B cell (primary cell): ENCODE results near the gene DNAH8. TPM values are rescaled to one million over a fixed set of nuclear protein-coding genes. Genes with fewer than 3 reads are reported as not detected.

Experiments used
- ATAC-seq: fragments of 200-7000 bp; cut with Tn5 transposase; one replicate; pipeline ENCODE4 v1.10.0; 2021; ENCODE audit warnings: low read depth, mild to moderate bottlenecking, moderate number of reproducible peaks, moderate library complexity
- CTCF ChIA-PET: fragments of 350-600 bp; sonication (Branson Sonifier 250); formaldehyde crosslinking; loops from one replicate; lab custom pipeline; 2021; ENCODE audit warnings: antibody characterized with exemption, inconsistent platforms; lab: Charles Lee
- POLR2A ChIA-PET: fragments of 350-600 bp; sonication (Branson Sonifier 250); formaldehyde crosslinking; loops from one replicate; lab custom pipeline; 2021; ENCODE audit warnings: antibody characterized with exemption; lab: Charles Lee
- DNase-seq: peaks from one replicate; pipeline ENCODE4 v3.0.0; 2013
- H2AFZ ChIP-seq: 2 replicates; pipeline ENCODE4 v1.6.1; 2012; ENCODE audit warnings: mild to moderate bottlenecking, low read depth, low read length; ENCODE audit not compliant: insufficient read depth, poor library complexity, severe bottlenecking
- H3K27ac ChIP-seq, 2 donors: 1 replicate in 1 of 2; 2 replicates in 1 of 2; pipeline ENCODE4 v1.5.1; 2012 to 2013; ENCODE audit warnings: low read length in 2 of 2, mild to moderate bottlenecking in 2 of 2, moderate library complexity in 1 of 2
- H3K27me3 ChIP-seq, 4 experiments: fragments of 200-600 bp in 1 of 4; sonication (generic) in 1 of 4; replicated peaks in 1 of 4; 1 replicate in 2 of 4; 2 replicates in 2 of 4; pipeline versions ENCODE4 v1.6.1 to v1.7.0; 2013 to 2016; ENCODE audit warnings: low read length in 3 of 4, mild to moderate bottlenecking in 2 of 4, mixed read lengths in 1 of 4, moderate library complexity in 1 of 4; ENCODE audit not compliant: insufficient read depth in 4 of 4, control insufficient read depth in 3 of 4; ENCODE audit errors: control extremely low read depth in 1 of 4
- H3K36me3 ChIP-seq, 2 experiments: replicated peaks in 1 of 2; 1 replicate in 1 of 2; 2 replicates in 1 of 2; pipeline versions ENCODE4 v1.6.1 to v1.7.1; 2013; ENCODE audit warnings: low read length in 1 of 2; ENCODE audit not compliant: insufficient read depth in 2 of 2, control insufficient read depth in 1 of 2; ENCODE audit errors: control extremely low read depth in 1 of 2, extremely low read depth in 1 of 2
- H3K4me1 ChIP-seq, 2 donors: fragments of 200-600 bp in 1 of 2; sonication (generic) in 1 of 2; 1 replicate in 1 of 2; 2 replicates in 1 of 2; pipeline versions ENCODE4 v1.5.1 to v1.6.1; 2013 to 2017; ENCODE audit warnings: low read length in 2 of 2; ENCODE audit not compliant: control insufficient read depth in 2 of 2, insufficient read depth in 2 of 2
- H3K4me2 ChIP-seq: replicated peaks from 2 replicates; pipeline ENCODE3; 2012; ENCODE audit warnings: mild to moderate bottlenecking, low read depth, low read length; ENCODE audit not compliant: poor library complexity, severe bottlenecking
- H3K4me3 ChIP-seq, 5 experiments: fragments of 200-600 bp in 1 of 5; sonication (generic) in 1 of 5; 1 replicate in 3 of 5; 2 replicates in 2 of 5; pipeline versions ENCODE4 v1.5.1 to v1.7.0; 2011 to 2016; ENCODE audit warnings: low read length in 4 of 5, mild to moderate bottlenecking in 4 of 5, low read depth in 2 of 5, control low read depth in 1 of 5, moderate library complexity in 1 of 5; ENCODE audit not compliant: insufficient read depth in 1 of 5; ENCODE audit errors: control extremely low read depth in 1 of 5, extremely low read depth in 1 of 5
- H3K79me2 ChIP-seq: fragments of 200-600 bp; sonication (generic); one replicate; pipeline ENCODE4 v1.6.0; 2016; ENCODE audit warnings: low read length; ENCODE audit not compliant: control insufficient read depth, insufficient read depth
- H3K9ac ChIP-seq: fragments of 200-600 bp; sonication (generic); 2 replicates; pipeline ENCODE4 v1.6.1; 2017; ENCODE audit warnings: mild to moderate bottlenecking, low read length, moderate library complexity
- H3K9me3 ChIP-seq, 3 donors: one replicate each; pipeline versions ENCODE4 v1.6.1 to v1.7.1; 2013; ENCODE audit warnings: low read length in 2 of 3; ENCODE audit not compliant: control insufficient read depth in 2 of 3, insufficient read depth in 1 of 3; ENCODE audit errors: control extremely low read depth in 1 of 3
- H4K20me1 ChIP-seq: 2 replicates; pipeline ENCODE4 v1.6.0; 2012; ENCODE audit warnings: mild to moderate bottlenecking, low read length; ENCODE audit not compliant: insufficient read depth, control insufficient read depth, poor library complexity, severe bottlenecking
- H3K27ac Mint-ChIP-seq: one replicate; pipeline ENCODE4 v1.8.0; 2021; ENCODE audit warnings: mixed read lengths
- H3K27me3 Mint-ChIP-seq: one replicate; pipeline ENCODE4 v1.8.0; 2021; ENCODE audit warnings: mixed read lengths
- H3K4me1 Mint-ChIP-seq: one replicate; pipeline ENCODE4 v1.8.0; 2021; ENCODE audit warnings: mixed read lengths
- H3K4me3 Mint-ChIP-seq: one replicate; pipeline ENCODE4 v1.8.0; 2021; ENCODE audit warnings: mixed read lengths
- H3K9me3 Mint-ChIP-seq: one replicate; pipeline ENCODE4 v1.8.0; 2022; ENCODE audit warnings: mixed read lengths; ENCODE audit not compliant: insufficient read depth
- EZH2 ChIP-seq: IDR thresholded peaks from 2 replicates; pipeline ENCODE4 v1.6.1; 2012; ENCODE audit warnings: borderline replicate concordance, low read depth, mild to moderate bottlenecking, moderate library complexity, low read length; ENCODE audit not compliant: insufficient read depth, poor library complexity, severe bottlenecking
- WGBS: methylation state at CpG from one replicate; pipeline ENCODE4 v1.1.5; 2013; ENCODE audit warnings: missing lambda C conversion rate; ENCODE audit not compliant: insufficient coverage; 5-methylcytosine and 5-hydroxymethylcytosine counted together
- intact Hi-C: fragments of 100-400 bp; cut with micrococcal nuclease; formaldehyde crosslinking; loops from one replicate; pipeline ENCODE4 v1.10.0; 2022
- polyA plus RNA-seq: library from polyadenylated mRNA; depleted of rRNA; stranded (reverse); fragments of >200 nt; gene quantifications from 2 replicates; pipeline ENCODE4 v1.2.3, GENCODE V29; 2012
- total RNA-seq, 2 donors: library from RNA; stranded (reverse); fragments of 120-200 nt in 1 of 2; gene quantifications; 1 replicate in 1 of 2; 2 replicates in 1 of 2; pipeline versions ENCODE4 v1.2.3 to v1.2.4, GENCODE V29; 2013 to 2022
- TF ChIP-seq, protein P1 (sequence below): fragments of 200-600 bp; IDR thresholded peaks from one replicate; pipeline ENCODE4 v1.8.0; 2022; ENCODE audit warnings: antibody characterized with exemption, mild to moderate bottlenecking

Gene DNAH8
- total and polyA plus RNA-seq, 2 donors (not counting 1 experiment from before 2014, with no cell fraction given), result 0.69 to 1.1 TPM

DNA sequence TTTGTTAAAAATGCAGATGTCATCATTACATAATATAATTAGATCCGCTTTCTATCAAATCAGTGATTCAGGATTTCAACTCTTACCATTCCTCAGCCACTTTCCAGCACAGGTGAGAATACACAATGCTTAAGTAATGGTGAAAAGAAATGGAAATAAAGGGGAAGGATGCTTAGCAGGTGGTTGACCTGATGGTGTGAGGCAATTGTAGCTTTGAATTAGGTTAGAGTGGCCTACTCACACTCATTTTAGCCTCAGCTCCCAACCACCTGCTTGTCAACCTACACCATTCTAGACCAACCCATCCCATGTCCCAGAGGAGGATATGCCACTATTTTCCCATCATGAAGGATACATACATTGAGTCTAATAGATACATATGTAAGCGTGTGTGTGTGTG lies 138.1 kb downstream of the DNAH8 start:
- DNase-seq, result no peak
- WGBS, result no CpG with 5 or more reads among the region's 2 CpGs

GRCh38 chr6:38856492-38856891 lies 141.4 kb downstream of the DNAH8 start:
- H3K4me1 Mint-ChIP-seq, result no peaks in the 10 kb centered on the region
- H3K4me3 Mint-ChIP-seq, result no peak overlapping the region
- H3K4me2 ChIP-seq, result no peak overlapping the region
- intact Hi-C loops, result no loop called here
- no peaks in the 10 kb centered on the region for H3K79me2 ChIP-seq
- H3K27ac ChIP-seq, result no peak overlapping the region
- no peak overlapping the region for H3K27ac Mint-ChIP-seq
- TF ChIP-seq, protein P1, sequence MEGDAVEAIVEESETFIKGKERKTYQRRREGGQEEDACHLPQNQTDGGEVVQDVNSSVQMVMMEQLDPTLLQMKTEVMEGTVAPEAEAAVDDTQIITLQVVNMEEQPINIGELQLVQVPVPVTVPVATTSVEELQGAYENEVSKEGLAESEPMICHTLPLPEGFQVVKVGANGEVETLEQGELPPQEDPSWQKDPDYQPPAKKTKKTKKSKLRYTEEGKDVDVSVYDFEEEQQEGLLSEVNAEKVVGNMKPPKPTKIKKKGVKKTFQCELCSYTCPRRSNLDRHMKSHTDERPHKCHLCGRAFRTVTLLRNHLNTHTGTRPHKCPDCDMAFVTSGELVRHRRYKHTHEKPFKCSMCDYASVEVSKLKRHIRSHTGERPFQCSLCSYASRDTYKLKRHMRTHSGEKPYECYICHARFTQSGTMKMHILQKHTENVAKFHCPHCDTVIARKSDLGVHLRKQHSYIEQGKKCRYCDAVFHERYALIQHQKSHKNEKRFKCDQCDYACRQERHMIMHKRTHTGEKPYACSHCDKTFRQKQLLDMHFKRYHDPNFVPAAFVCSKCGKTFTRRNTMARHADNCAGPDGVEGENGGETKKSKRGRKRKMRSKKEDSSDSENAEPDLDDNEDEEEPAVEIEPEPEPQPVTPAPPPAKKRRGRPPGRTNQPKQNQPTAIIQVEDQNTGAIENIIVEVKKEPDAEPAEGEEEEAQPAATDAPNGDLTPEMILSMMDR, result no peak
- TF ChIP-seq EZH2, result no peak
- no peak for DNase-seq
- no peak for ATAC-seq
- no peaks in the 10 kb centered on the region for H4K20me1 ChIP-seq
- no CpG with 5 or more reads among the region's 2 CpGs for WGBS
- ChIA-PET CTCF (no interaction called here), POLR2A (no interaction called here)
- H3K4me1 ChIP-seq, result no peaks in the 10 kb centered on the region
- no peak overlapping the region for H2AFZ ChIP-seq
- peaks cover 0 to 3% (median 0%) of the 10 kb centered on the region in 4 experiments for H3K27me3 ChIP-seq
- H3K9me3 Mint-ChIP-seq, result no peaks in the 10 kb centered on the region
- H3K27me3 Mint-ChIP-seq, result no peaks in the 10 kb centered on the region
- H3K4me3 ChIP-seq, result no peak overlapping the region
- H3K9me3 ChIP-seq, result no peaks in the 10 kb centered on the region
- H3K36me3 ChIP-seq, result no peaks in the 10 kb centered on the region
- H3K9ac ChIP-seq, result no peak overlapping the region

More for the DNA sequence above, 138.1 kb downstream of the DNAH8 start:
- Histone ChIP-seq H3K4me1 (no peaks in the 10 kb centered on the region), H3K9me3 (no peaks in the 10 kb centered on the region), H3K27me3 (peaks cover 0 to 3% (median 0%) of the 10 kb centered on the region in 4 experiments), H3K9ac (no peak overlapping the region), H3K4me2 (no peak overlapping the region), H3K79me2 (no peaks in the 10 kb centered on the region), H3K27ac (no peak overlapping the region), H3K36me3 (no peaks in the 10 kb centered on the region), H3K4me3 (no peak overlapping the region), H4K20me1 (no peaks in the 10 kb centered on the region), H2AFZ (no peak overlapping the region)
- no peaks in the 10 kb centered on the region for H3K9me3 Mint-ChIP-seq
- H3K4me1 Mint-ChIP-seq, result no peaks in the 10 kb centered on the region
- ATAC-seq, result no peak
- intact Hi-C loops, result no loop called here
- no peak overlapping the region for H3K27ac Mint-ChIP-seq
- TF ChIP-seq EZH2, result no peak
- TF ChIP-seq, protein P1, result no peak
- H3K27me3 Mint-ChIP-seq, result no peaks in the 10 kb centered on the region
- ChIA-PET POLR2A (no interaction called here), CTCF (no interaction called here)
- no peak overlapping the region for H3K4me3 Mint-ChIP-seq
